ENCODE data around the gene SLC26A3.

DNA sequence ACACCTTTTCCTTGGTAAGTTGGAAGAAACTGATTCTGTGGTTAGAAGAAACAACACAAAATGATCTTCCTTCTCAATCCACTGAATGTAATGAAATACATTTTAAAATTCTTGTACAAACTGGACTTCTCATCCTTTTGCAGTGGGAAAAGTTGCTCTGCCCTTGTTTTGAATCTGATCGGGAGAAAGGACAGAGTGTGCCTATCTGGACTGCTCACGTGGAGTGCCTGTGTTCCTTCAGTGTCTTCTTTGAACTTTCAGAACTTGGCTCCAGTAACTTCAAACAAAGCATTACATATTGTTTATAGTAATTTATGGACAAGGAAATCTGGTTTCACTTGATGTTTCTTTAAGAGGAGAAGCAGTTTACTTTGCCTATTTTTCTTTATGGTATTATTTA is 17.1 kb downstream of the SLC26A3 start:
- TF ChIP-seq KLF16 (tag by site-specific recombination; IDR thresholded peaks at IDR 0.05) (no peak), GFI1B (tag by site-specific recombination; IDR thresholded peaks at IDR 0.05) (no peak), ZNF175 (tag by site-specific recombination; IDR thresholded peaks at IDR 0.05) (no peak), CTCF (tag by site-specific recombination; IDR thresholded peaks at IDR 0.05) (no peak), ZEB2 (tag by site-specific recombination; IDR thresholded peaks at IDR 0.05) (no peak), ZNF354C (tag by site-specific recombination; IDR thresholded peaks at IDR 0.05; ENCODE audit: borderline replicate concordance, low read depth) (no peak), EGR2 (tag by site-specific recombination; IDR thresholded peaks at IDR 0.05; ENCODE audit: low read depth) (no peak), ZNF121 (tag by site-specific recombination; IDR thresholded peaks at IDR 0.05) (no peak), ZNF274 (IDR thresholded peaks at IDR 0.05; ENCODE audit: low read length) (no peak), ZNF274 (tag by site-specific recombination; IDR thresholded peaks at IDR 0.05; ENCODE audit: borderline replicate concordance) (no peak), ZNF169 (tag by site-specific recombination; IDR thresholded peaks at IDR 0.05) (no peak)
- TF ChIP-seq, protein P1, sequence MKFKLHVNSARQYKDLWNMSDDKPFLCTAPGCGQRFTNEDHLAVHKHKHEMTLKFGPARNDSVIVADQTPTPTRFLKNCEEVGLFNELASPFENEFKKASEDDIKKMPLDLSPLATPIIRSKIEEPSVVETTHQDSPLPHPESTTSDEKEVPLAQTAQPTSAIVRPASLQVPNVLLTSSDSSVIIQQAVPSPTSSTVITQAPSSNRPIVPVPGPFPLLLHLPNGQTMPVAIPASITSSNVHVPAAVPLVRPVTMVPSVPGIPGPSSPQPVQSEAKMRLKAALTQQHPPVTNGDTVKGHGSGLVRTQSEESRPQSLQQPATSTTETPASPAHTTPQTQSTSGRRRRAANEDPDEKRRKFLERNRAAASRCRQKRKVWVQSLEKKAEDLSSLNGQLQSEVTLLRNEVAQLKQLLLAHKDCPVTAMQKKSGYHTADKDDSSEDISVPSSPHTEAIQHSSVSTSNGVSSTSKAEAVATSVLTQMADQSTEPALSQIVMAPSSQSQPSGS (tag by site-specific recombination; IDR thresholded peaks at IDR 0.05; ENCODE audit: low read depth), result no peak
- TF ChIP-seq, protein P2, sequence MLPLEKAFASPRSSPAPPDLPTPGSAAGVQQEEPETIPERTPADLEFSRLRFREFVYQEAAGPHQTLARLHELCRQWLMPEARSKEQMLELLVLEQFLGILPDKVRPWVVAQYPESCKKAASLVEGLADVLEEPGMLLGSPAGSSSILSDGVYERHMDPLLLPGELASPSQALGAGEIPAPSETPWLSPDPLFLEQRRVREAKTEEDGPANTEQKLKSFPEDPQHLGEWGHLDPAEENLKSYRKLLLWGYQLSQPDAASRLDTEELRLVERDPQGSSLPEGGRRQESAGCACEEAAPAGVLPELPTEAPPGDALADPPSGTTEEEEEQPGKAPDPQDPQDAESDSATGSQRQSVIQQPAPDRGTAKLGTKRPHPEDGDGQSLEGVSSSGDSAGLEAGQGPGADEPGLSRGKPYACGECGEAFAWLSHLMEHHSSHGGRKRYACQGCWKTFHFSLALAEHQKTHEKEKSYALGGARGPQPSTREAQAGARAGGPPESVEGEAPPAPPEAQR (tag by site-specific recombination; IDR thresholded peaks at IDR 0.05), result no peak
- TF ChIP-seq, protein P3, sequence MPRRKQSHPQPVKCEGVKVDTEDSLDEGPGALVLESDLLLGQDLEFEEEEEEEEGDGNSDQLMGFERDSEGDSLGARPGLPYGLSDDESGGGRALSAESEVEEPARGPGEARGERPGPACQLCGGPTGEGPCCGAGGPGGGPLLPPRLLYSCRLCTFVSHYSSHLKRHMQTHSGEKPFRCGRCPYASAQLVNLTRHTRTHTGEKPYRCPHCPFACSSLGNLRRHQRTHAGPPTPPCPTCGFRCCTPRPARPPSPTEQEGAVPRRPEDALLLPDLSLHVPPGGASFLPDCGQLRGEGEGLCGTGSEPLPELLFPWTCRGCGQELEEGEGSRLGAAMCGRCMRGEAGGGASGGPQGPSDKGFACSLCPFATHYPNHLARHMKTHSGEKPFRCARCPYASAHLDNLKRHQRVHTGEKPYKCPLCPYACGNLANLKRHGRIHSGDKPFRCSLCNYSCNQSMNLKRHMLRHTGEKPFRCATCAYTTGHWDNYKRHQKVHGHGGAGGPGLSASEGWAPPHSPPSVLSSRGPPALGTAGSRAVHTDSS (tag by site-specific recombination; IDR thresholded peaks at IDR 0.05), result no peak

Data from HEK293 (cell line).